IPS-NIHi11 (cell line): Measurements from ENCODE around the gene BPIFB6.

Experiments used
- DNase-seq: peaks from one replicate; pipeline ENCODE4 v3.0.0; 2012; ENCODE audit warnings: mixed read lengths, low spot score

BPIFB6 gene

DNA sequence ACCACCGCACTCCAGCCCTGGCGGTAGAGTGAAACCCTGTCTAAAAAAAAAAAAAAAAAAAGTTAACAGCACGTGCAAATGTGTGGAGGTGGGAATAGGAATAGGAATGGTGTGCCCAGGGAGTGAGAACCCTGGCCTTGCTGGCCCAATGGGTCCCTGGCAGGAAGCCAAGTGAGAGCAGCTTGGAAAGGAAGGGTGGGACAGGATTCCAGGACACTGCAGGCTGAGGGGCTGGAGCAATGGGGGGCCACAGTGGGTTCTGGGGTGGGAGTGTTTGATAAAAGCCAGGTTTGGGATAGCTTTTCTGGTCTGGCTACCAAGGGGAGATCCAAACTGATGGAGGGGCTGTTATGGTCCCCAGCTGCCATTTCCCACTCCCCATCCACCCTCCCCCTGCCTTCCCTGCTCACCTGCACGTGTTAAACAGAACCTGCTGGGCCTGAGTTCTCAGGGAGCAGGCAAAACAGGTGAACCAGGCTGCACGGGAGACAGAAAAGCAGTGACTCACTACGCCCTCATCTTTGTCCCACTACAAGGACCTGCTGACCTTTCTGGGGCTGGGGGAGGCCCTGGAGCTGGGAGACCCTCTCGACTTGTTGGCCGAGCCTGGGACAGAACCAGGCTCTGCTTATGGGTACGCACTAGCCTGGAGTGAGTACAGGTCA is 30.5 kb upstream of the BPIFB6 start:
- DNase-seq: no peak

DNA sequence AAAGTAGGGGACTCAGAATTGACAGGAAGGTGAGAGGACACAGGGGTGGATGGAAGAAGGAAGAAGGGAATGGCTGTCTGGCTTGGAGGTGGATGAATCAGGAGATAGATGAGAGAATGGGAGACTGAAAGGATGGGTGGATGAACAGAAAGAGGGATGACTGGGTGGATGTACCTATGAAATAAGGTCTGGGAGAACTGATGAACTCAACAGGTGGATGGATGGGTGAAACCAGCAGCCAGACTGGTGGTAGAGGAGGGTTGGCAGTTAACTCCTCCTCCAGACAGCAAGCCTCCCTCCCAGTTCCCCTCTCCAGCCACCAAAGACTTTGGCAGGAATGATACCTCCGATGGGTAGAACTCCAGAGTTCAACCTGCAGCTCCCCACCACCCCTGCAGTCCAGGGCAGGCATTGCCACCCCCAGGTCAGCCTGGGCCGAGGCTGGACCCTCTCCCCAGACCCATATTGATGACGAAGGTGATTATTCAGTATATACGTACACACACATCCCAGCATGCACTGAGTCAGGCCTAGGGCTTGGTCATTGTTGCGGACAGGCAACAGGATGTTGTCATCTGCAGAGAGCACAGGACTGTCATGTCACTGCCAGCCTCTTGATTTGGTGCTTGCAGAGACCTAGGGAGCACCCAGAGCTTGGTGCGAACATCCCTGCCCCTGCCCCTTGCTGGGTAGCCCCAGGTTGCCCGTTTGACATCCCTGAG is 29.2 kb upstream of the BPIFB6 start:
- no peak for DNase-seq

DNA sequence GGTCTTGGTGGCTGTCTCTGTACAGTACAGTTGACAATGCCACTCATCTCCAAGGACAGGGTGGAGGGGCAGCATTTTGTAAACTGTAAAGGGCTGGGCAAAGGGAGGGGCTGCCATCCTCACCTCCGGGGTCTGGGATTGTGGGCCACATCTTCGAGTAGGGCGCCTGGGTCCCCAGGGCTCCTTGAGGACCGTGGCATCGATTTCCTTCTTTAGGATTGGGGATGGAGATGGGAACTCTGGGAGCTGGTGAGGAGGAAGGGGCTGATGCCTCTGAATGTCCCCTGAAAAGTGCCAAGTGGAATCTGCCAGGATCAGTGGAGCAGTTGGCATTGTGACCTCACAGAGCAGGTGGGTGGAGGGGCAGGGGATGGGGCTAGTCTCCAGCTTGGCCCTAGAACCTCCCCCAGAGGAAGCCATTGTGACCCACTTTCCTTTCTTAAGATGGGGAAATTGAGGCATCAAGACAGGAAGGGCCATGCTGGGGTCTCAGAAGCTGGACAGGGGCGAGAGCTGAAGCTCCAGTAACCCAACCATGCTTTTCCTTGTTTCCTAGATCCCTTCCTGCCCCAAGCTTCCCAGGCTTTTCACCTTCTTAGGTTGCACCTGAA is 27.2 kb upstream of the BPIFB6 start, which contains the start of gene SUN5:
TSS of gene SUN5 (minus strand) at position 293 of the 611 bp plus-strand sequence. CDS start at position 200, 93 bp downstream.
- no peak for DNase-seq

DNA sequence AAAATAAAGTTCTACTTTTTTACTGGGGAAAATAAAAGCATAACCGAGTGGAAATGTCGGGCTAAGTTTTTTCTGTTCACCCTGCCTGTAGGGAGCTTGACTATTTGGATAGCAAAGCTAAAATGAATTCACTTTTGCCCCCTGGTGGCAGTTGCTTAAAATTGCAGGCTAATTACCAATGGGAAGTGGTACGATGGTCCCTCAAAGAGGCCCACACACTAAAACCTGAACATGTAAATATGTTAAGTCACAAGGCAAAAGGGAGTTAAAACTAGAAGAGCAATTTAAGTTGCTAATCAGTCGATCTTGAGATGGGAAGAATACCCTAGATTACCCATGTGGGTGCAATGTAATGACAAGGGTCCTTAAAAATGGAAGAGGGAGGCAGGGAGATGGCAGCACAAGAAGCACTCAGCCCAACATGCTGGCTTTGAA is 26.3 kb upstream of the BPIFB6 start:
- DNase-seq: peak; percentile 76

DNA sequence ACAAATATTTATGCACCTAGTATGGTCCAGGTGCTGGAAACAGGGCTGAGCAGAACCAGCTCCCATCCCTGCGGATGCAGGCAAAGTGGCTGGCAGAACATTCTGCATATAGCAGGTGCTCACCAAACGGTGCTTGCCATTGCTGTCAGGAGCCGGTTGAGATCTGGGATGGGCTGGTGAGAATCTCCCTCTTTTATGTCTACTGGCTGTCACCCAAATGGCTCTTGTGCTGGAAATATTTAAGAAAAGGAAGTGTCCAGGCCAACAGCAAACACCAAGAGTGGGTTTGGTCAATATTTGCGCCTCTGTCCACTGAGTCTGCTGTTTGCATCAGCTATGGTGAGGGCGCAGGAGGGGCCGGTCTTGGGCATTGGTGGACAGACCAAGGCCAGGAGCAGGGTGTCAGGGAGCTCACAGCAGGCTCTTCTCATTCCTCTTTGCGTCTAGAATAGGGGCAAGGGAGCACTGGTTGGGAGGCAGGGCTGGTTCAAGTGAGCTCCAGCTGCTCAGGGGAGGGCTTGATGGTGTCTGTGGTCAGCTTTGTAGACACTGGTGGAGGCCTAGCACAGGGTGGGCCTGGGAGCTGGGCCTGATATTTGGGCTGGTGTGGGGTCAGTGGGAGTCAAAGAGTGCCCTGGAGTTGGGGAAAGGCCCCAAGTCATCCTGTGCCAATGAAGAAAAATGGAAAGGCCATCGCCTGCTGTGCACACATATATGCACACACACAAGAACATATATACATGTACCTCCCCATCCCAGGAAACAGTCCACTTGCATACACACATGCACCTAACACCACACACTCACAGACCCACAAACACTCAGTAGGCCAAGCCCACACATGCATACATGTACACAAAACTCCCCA is 25.3 kb upstream of the BPIFB6 start:
- DNase-seq: no peak

DNA sequence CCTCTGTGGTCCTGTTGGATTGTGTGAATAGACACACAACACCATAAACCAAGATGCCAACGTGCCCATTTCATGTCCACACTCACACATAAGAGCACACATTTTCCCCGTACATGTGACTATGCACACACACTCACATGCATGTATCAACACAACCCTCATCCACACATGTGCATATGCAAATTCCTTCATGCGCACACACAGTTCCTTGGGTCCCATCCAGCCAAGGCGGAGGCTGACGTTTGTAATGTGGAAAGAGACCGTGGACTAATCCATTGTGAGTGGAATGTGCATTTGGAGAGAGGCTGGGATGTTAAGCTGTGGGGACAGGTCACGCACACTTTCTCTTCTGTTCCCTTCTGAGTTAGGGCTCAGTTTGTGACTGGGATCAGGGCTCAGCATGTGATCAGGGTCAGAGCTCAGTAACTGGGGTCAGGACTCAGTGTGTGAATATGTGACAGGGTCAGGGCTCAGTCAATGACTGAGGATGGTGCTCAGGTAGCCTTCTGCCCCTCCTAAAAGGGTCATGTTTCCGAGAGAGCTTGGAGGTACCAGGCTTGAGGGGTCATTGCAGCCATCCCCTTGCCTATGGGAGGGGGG is 24.6 kb upstream of the BPIFB6 start:
- DNase-seq: no peak

DNA sequence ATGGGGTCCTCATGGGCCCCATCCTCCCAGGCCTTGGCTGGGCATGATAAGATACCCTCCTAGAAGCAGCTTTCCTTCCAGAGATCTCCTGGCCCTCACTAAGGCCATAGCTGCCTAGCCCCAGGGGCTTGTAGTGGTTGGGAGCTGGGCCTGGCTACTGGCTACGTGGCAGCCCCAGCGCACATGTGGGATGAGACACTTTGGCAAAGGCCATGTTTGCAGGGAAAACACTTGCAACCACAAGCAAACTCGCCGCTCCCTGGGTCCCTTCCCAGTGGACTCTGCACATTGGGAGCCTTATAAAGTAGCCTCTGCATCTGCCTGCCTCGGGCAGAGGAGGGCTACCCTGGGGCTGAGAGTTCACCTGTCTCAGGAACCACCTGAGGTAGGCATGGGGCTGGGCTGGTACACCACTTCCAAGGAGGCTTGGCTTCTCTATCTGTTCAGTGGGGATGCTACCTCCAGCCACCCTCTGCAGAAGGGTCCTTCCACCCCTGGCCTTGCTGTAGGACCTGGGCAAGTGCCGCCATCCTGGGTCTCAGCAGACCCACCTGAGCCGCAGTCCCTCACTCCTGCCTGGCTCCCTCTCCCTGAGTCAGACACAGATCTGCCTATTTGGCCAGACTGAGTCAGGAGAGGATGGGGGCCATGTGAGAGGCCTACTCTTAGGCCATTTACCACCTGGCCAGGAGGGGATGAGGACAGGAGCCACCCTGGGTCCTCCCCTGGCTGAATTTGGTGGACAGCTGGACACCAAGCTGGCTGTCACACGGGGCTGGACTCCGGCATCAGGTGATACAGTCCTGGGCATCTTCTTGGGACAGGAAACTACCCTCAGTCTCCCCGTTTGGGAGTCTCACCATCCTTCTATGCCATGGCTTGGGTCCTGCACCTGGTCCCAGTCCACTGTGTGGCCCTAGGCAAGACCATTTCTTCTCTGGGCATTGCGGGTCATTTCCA is 23.8 kb upstream of the BPIFB6 start, which contains the start of gene BPIFB2:
TSS of gene BPIFB2 (plus strand) at position 329 of the 960 bp plus-strand sequence. CDS start 871 bp downstream, outside the sequence.
- DNase-seq: no peak

DNA sequence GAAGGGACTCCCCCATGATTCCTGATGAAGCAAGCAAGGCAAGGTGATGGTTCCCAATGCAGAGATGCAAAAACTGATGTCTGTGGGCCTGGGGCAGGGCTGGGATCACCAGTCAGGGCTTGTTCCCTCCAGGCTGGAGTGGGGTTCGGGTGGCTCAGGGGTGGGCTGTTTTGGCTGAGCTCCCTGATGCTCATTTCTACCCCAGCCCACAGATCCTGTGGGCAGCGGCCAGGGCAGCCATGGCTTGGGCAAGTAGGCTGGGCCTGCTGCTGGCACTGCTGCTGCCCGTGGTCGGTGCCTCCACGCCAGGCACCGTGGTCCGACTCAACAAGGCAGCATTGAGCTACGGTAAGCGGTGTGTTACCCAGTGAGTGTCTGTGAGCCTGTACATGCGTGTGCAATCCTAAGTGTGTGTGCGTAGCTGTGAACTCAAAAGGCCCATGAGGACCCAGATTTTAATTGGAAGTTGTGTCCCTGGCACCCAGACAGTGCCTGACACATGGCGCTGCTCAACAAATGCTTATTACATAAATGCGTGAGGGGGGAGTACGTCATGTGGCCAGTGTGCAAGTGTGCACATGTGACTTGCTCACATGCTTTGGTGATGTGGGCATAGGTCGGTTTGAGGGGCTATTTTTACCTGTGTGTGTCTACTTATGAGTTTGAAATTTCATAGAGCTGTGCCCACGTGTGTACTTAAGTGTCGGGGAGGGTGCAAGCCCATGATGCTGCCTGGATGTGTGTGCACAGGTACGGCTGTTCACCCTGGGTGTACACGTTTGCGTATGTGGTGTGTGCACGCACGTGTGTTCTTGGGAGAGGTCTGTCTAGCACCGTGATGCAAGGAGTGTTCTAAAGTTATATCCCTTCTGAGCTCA is 22.9 kb upstream of the BPIFB6 start:
- no peak for DNase-seq

DNA sequence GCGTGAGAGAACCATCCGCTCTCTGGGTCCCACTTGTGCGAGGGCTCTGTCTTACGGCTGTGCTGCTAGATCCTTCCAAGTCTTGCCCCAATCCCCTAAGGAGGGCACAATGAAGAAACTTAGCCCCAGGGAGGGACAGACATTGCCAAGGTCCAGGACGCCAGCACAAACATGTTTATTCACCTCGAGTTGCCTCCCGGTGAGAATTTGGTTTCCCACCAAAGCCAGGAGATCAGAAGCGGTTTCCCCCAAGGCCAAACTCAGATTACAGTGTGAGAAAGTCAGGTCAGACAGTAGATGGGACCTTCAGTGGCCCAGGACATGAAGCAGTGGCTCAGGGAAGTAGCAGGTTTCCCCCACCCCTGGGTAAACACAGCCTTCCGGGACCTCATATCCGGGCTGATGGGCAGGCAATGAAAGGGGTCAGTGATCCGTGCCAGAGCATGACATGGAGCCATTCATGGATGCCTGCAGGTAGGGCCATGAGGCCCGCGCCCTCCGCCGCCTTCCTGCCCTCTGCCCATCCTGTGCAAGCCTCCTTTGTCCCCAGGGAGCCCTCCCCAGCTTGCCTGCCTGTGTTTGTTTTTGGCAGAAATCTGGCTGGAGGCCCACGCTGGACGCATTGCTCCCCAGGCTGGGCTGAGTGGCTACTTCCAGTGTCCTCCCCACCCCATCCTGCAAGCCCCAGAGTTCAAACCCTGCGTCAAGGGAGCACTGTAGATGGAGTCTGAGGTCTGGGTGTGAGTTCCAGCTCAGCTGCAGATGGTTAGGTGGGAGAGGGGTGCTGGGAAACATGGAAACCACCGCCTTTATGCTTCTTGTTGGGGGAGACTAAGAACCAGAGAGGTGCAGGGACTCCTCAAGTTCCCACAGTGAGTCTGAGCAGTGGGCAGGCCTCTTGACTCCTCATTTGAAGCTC is 22.0 kb upstream of the BPIFB6 start:
- no peak for DNase-seq

DNA sequence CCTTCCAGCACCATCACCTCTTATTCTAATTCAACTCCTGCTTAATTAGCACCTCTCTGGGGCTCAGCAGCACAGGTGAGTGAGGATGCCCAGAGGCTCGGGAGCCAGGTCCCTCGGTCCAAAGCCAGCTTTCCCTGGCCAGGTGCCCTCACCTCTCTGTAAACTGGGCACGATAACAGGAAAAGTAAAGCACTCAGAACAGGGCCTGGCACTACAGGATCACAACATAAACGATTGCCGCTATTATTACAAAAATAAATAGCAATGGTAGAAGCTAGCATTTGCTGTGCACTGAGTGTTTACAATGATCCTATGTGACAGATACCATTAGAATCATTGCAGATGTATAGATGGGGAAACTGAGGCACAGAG is 21.3 kb upstream of the BPIFB6 start:
- DNase-seq: no peak

DNA sequence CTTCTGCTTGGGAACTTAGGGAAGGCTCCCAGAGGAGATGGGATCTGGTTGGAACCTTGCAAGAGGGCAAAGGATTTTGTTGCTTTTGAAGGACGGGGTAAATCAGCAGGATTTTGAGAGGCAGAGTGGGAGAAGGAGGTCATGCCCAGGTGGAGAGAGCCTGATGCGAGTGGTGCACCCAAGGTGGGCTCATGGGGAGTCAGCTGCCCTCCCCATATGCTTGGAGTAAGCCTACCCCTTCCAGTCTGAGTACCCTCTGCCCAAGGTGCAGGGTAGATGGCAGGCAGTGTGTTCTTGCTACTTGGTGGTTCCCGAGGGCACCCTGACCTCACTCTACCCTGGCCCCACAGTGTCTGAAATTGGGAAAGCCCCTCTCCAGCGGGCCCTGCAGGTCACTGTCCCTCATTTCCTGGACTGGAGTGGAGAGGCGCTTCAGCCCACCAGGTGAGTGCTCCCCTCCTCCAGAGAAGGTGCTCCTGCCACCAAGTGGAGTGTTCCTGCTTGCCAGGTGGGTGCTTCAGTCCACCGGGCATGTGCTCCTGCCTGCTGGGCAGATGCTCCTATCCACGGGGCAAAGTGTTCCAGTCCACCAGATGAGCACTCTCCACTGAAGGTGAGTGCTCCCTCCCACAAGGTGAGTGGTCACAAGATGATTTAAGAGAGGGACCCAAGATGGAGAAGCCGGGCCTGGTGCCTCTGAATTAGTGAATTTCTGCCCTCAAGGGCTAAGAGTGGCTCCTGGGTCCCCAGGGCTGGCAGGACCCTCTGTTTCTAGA is 20.6 kb upstream of the BPIFB6 start:
- no peak for DNase-seq

DNA sequence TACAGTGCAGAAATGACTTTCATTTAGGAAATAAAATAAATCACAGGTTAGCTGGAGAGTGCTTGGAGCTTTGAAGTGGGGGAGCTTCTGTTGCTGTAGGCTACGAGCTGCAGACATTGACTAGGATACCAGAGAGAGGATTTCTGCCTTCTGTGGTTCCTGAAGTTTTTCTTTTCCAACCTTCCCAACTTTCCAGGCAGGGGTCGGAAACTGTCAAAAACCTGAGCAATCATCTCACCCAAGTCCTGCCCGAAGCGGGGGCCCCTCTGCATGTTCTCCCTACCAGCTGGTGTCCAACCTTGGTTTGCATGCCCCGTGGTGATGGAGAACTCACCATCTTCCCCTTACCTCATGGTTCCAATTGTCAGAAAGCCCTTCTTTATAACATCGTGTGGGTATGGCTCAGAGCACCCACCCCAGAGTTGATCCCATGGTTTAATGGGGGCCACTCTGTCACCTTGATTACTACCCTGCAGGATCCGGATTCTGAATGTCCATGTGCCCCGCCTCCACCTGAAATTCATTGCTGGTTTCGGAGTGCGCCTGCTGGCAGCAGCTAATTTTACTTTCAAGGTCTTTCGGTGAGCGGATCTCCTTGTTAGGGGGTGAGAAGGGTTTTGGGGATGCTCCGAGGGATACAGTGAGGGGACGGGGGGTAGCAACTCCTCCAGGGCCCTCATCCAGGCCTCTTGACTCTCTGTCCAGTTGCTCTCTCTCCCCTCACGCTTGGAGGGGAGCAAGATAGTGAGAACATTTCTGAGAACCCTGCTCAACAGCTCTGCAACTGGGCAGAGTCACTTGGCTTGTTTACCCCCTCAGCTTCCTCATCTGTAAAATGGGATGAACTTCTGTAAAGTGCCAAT is 18.9 kb upstream of the BPIFB6 start:
- no peak for DNase-seq

DNA sequence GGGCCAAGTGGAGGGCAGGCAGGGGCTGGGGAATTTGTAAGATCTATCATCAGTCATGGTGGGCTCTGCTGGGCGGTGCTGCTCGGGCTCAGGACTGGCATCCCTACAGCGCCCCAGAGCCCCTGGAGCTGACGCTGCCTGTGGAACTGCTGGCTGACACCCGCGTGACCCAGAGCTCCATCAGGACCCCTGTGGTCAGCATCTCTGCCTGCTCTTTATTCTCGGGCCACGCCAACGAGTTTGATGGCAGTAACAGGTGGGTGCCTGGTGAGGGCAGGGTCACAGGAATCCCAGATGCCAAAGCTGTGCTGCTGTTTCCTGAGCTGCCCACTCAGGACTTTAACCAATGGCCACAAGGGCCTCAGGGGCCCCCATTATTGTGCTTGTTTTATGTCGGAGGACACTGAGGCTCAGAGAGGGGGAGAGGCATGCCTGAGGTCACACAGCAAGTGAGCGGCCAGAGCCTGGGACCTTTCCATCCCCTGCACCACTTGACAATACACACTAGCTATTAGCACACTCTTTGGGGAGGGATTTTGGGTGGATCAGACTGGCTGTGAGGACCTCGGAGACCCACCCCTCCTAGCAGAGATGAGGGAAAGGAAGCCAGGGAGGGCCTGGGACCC is 17.6 kb upstream of the BPIFB6 start:
- DNase-seq: no peak

DNA sequence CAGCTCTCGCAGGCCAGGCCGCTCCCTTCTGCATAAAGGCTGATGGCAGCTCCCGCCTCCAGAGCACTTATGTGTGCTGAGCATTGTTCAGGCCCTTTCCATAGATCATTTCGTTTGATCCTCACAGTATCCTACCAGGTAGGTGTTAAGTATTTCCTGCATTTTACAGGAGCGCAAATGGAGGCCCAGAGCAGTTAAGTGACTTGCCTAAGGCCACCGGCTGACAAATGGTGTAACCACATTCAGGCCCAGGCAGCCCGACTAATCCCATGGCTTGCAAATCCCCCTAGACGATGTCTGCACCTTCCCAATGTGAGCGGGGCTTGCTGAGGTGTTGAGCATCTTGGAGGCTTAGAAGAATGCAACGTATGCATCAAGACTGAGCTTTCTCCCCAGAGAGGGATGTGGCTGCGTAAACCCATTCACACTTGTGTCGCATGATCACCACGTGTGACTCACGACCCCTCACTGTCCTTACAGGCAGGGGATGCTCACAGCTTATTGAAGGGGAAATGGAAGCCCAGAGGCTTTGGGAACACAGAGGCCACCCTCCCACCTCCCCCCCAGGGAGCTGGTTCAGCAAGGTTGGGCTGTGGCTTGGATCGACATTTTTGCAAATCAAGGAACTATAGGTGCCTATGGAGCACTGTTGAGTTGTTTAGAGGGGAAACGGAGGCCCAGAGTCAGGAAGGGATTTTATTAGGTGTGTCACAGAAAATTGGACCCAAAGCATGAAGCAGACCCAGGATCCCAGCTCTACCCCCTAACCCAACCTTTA is 16.9 kb upstream of the BPIFB6 start:
- DNase-seq: no peak

DNA sequence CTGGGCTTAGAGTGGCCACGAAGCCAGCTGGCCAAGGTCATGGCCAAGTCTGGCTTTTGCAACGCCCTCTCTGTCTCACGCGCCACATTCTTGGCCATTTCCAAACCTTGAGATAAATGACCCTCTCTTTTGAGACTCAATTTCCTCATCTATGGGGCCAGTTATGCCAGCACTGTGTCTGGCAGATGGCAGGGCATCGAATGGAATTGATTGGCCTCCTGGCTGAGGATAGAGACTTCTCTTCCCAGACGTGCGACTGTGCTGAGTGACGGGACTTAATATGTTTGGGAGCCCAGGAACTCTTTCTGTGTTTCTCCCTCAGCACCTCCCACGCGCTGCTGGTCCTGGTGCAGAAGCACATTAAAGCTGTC is 16.3 kb upstream of the BPIFB6 start:
- no peak for DNase-seq
